H9 (cell line): ENCODE measurements around the gene EPHA2. TPM values are rescaled to one million over a fixed set of nuclear protein-coding genes. Genes with fewer than 3 reads are reported as not detected.
A peak's percentile ranks its signal among the peaks of the same experiment; 100 is the strongest.

Experiments
- DNase-seq: peaks from one replicate; pipeline ENCODE4 v3.0.0-alpha.2; 2017
- H2AFZ ChIP-seq: one replicate; pipeline ENCODE4 v1.6.1; 2013; ENCODE audit warnings: mild to moderate bottlenecking, low read length, control low read depth, moderate library complexity
- H2AK5ac ChIP-seq: 2 replicates; pipeline ENCODE4 v1.6.1; 2013; ENCODE audit warnings: low read length, control low read depth, mixed read lengths; ENCODE audit not compliant: insufficient read length
- H2BK120ac ChIP-seq: one replicate; pipeline ENCODE4 v1.6.1; 2013; ENCODE audit warnings: low read depth, mild to moderate bottlenecking, low read length, control low read depth, inconsistent platforms; ENCODE audit not compliant: poor library complexity, severe bottlenecking
- H2BK12ac ChIP-seq: 2 replicates; pipeline ENCODE4 v1.6.1; 2013; ENCODE audit warnings: low read length, control low read depth, mixed read lengths, low read depth; ENCODE audit not compliant: insufficient read length
- H2BK15ac ChIP-seq: 2 replicates; pipeline ENCODE4 v1.6.1; 2013; ENCODE audit warnings: low read depth, low read length, control low read depth
- H2BK20ac ChIP-seq: one replicate; pipeline ENCODE4 v1.6.1; 2013; ENCODE audit warnings: low read depth, mild to moderate bottlenecking, low read length, control low read depth, inconsistent platforms; ENCODE audit not compliant: poor library complexity, severe bottlenecking
- H2BK5ac ChIP-seq: 2 replicates; pipeline ENCODE4 v1.6.1; 2013; ENCODE audit warnings: low read length, control low read depth, mixed read lengths; ENCODE audit not compliant: insufficient read length
- H3K14ac ChIP-seq: 2 replicates; pipeline ENCODE4 v1.6.1; 2013; ENCODE audit warnings: low read length, control low read depth; ENCODE audit not compliant: insufficient read depth
- H3K18ac ChIP-seq: 2 replicates; pipeline ENCODE4 v1.6.1; 2013; ENCODE audit warnings: low read depth, mild to moderate bottlenecking, mixed read lengths, low read length, control low read depth; ENCODE audit not compliant: insufficient read length
- H3K23ac ChIP-seq: 2 replicates; pipeline ENCODE4 v1.6.1; 2013; ENCODE audit warnings: low read length, control low read depth, mixed read lengths, low read depth; ENCODE audit not compliant: insufficient read length
- H3K23me2 ChIP-seq: 2 replicates; pipeline ENCODE4 v1.6.1; 2013; ENCODE audit warnings: low read depth, mild to moderate bottlenecking, mixed read lengths, low read length, control low read depth; ENCODE audit not compliant: insufficient read length, poor library complexity, severe bottlenecking
- H3K27ac ChIP-seq: 2 replicates; pipeline ENCODE4 v1.5.1; 2013; ENCODE audit warnings: low read length, control low read depth, mixed read lengths, low read depth; ENCODE audit not compliant: insufficient read length
- H3K27me3 ChIP-seq: 2 replicates; pipeline ENCODE4 v1.6.1; 2013; ENCODE audit warnings: low read length, control low read depth, inconsistent platforms; ENCODE audit not compliant: insufficient read depth
- H3K4ac ChIP-seq: 2 replicates; pipeline ENCODE4 v1.6.1; 2013; ENCODE audit warnings: low read depth, mild to moderate bottlenecking, control low read depth, inconsistent platforms, low read length, moderate library complexity
- H3K4me1 ChIP-seq: 2 replicates; pipeline ENCODE4 v1.6.1; 2013; ENCODE audit warnings: low read length, control low read depth, inconsistent platforms; ENCODE audit not compliant: insufficient read depth
- H3K4me2 ChIP-seq: 2 replicates; pipeline ENCODE4 v1.6.1; 2013; ENCODE audit warnings: low read length, control low read depth, mixed read lengths; ENCODE audit not compliant: insufficient read length, insufficient read depth
- H3K56ac ChIP-seq: 2 replicates; pipeline ENCODE4 v1.6.1; 2013; ENCODE audit warnings: low read depth, mild to moderate bottlenecking, mixed read lengths, low read length, control low read depth; ENCODE audit not compliant: insufficient read length
- H3K79me1 ChIP-seq: 2 replicates; pipeline ENCODE4 v1.6.1; 2013; ENCODE audit warnings: low read depth, mild to moderate bottlenecking, moderate library complexity, low read length, control low read depth, inconsistent platforms; ENCODE audit not compliant: insufficient read depth, poor library complexity, severe bottlenecking
- H3K79me2 ChIP-seq: 2 replicates; pipeline ENCODE4 v1.6.1; 2013; ENCODE audit warnings: low read length, control low read depth, inconsistent platforms; ENCODE audit not compliant: insufficient read depth
- H3K9ac ChIP-seq: 2 replicates; pipeline ENCODE4 v1.6.1; 2013; ENCODE audit warnings: low read length, control low read depth, mixed read lengths; ENCODE audit not compliant: insufficient read length; ENCODE audit errors: extremely low read depth
- H3K9me3 ChIP-seq: one replicate; pipeline ENCODE4 v1.6.1; 2013; ENCODE audit warnings: low read depth, low read length, inconsistent platforms; ENCODE audit not compliant: control insufficient read depth
- H3T11ph ChIP-seq: one replicate; pipeline ENCODE4 v1.6.1; 2013; ENCODE audit warnings: mild to moderate bottlenecking, low read length, control low read depth, inconsistent platforms
- H4K20me1 ChIP-seq: one replicate; pipeline ENCODE4 v1.6.1; 2013; ENCODE audit not compliant: control insufficient read depth, insufficient read length, insufficient read depth
- H4K5ac ChIP-seq: 2 replicates; pipeline ENCODE4 v1.6.1; 2013; ENCODE audit warnings: low read depth, mild to moderate bottlenecking, mixed read lengths, low read length, control low read depth; ENCODE audit not compliant: insufficient read length
- H4K8ac ChIP-seq: replicated peaks from 2 replicates; pipeline ENCODE4 v1.6.1; 2013; ENCODE audit warnings: low read length, control low read depth, mixed read lengths, low read depth; ENCODE audit not compliant: insufficient read length
- H4K91ac ChIP-seq: 2 replicates; pipeline ENCODE4 v1.6.1; 2013; ENCODE audit warnings: low read depth, mild to moderate bottlenecking, moderate library complexity, mixed read lengths, low read length, control low read depth; ENCODE audit not compliant: insufficient read length
- H3K27ac Mint-ChIP-seq, 3 experiments: 2 replicates in 2 of 3; 3 replicates in 1 of 3; pipeline ENCODE4 v1.8.0; 2020 to 2021; ENCODE audit warnings: mixed read lengths in 3 of 3, mild to moderate bottlenecking in 1 of 3, moderate library complexity in 1 of 3
- H3K27me3 Mint-ChIP-seq: 2 replicates; pipeline ENCODE4 v1.8.0; 2021; ENCODE audit warnings: low read depth, mild to moderate bottlenecking, moderate library complexity, mixed read lengths
- H3K36me3 Mint-ChIP-seq, 3 experiments: 2 replicates in 2 of 3; 3 replicates in 1 of 3; pipeline ENCODE4 v1.8.0; 2020 to 2021; ENCODE audit warnings: low read depth in 3 of 3, mixed read lengths in 3 of 3; ENCODE audit not compliant: insufficient read depth in 1 of 3
- H3K4me1 Mint-ChIP-seq, 2 experiments: 2 replicates each; pipeline ENCODE4 v1.8.0; 2020; ENCODE audit warnings: mixed read lengths in 2 of 2
- H3K4me3 Mint-ChIP-seq, 2 experiments: 2 replicates in 1 of 2; 3 replicates in 1 of 2; pipeline ENCODE4 v1.8.0; 2020 to 2021; ENCODE audit warnings: mild to moderate bottlenecking in 2 of 2, mixed read lengths in 2 of 2, moderate library complexity in 1 of 2
- H3K9me3 Mint-ChIP-seq, 2 experiments: 2 replicates in 1 of 2; 3 replicates in 1 of 2; pipeline ENCODE4 v1.8.0; 2020; ENCODE audit warnings: mild to moderate bottlenecking in 2 of 2, mixed read lengths in 2 of 2, moderate library complexity in 1 of 2
- WGBS: extraction: QIAGEN DNeasy Blood & Tissue Kit; methylation state at CpG from one replicate; pipeline ENCODE4 v1.1.7; 2013; ENCODE audit warnings: missing lambda C conversion rate, low lambda C conversion rate, mixed read lengths; ENCODE audit not compliant: insufficient read length; ENCODE audit errors: extremely low coverage; 5-methylcytosine and 5-hydroxymethylcytosine counted together
- total RNA-seq: library from RNA; stranded (reverse); gene quantifications from 2 replicates; pipeline ENCODE4 v1.2.1, GENCODE V29; 2021
- TF ChIP-seq, protein P1 (sequence below): fragments of 200-600 bp; sonication (generic); conservative IDR thresholded peaks from 3 replicates; pipeline ENCODE4 v1.8.0; 2021; ENCODE audit warnings: antibody characterized with exemption, mild to moderate bottlenecking

The EPHA2 gene
- total RNA-seq, 1 experiment from 2014 or later = 33.1 TPM

DNA sequence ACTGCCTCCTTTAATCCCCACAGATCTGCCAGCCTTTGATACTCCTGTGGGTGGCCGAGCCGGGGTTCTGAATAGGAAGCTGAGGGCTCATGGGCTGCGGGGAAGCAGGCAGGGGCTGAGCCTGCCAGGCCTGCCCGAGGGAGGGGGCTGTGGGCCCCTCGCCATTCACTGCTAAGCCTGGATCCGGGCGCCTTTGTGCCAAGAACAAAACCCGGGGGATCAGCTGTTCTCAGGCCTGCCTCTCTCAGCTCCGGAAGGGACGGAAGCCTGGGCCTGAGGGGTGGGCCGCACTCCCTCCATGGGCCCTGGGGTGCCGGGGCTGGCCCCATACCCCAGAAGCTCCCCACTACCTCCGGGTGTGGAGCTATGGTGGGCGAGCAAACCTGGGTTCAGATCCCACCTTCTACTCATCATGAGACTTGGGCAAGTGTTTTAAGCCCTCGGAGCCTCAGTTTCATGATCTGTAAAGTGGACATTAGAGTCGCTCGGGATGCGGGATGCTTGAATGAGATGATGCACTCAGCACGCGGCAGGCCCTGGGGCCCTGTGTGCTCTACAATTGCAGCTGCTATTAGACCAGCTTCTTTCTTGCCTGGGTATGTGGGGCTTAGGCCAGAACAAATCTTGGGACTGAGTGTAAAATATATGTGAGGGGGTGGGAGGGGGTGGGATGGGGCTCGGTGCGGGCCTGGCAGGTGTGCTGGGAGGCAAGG lies 19.2 kb upstream of the EPHA2 start:
- Histone ChIP-seq H3K27ac (no peak overlapping the region), H3K4me1 (no peaks in the 10 kb centered on the region), H2BK120ac (no peak overlapping the region), H4K20me1 (no peaks in the 10 kb centered on the region), H2BK20ac (no peak overlapping the region), H3K18ac (no peak overlapping the region), H3K4ac (no peak overlapping the region), H3K14ac (no peak overlapping the region), H4K5ac (no peak overlapping the region), H4K8ac (no peak overlapping the region), H3K4me2 (no peak overlapping the region), H4K91ac (no peak overlapping the region), H3K23ac (no peak overlapping the region), H2BK5ac (no peak overlapping the region), H2BK15ac (no peak overlapping the region), H3K9ac (no peak overlapping the region), H2AK5ac (no peak overlapping the region), H3K27me3 (no peaks in the 10 kb centered on the region), H3K56ac (no peak overlapping the region), H3K79me1 (no peaks in the 10 kb centered on the region), H3K9me3 (no peaks in the 10 kb centered on the region), H2BK12ac (no peak overlapping the region), H3K23me2 (no peaks in the 10 kb centered on the region), H3K79me2 (no peaks in the 10 kb centered on the region), H3T11ph (no peak overlapping the region), H2AFZ (no peak overlapping the region)
- H3K27me3 Mint-ChIP-seq = peaks cover 1% of the 10 kb centered on the region; the same call in 1 of the 2 replicates
- peak overlapping the region in 1 of 2 experiments; percentile 6; a peak in 1 of 5 replicates for H3K4me3 Mint-ChIP-seq
- TF ChIP-seq, protein P1, sequence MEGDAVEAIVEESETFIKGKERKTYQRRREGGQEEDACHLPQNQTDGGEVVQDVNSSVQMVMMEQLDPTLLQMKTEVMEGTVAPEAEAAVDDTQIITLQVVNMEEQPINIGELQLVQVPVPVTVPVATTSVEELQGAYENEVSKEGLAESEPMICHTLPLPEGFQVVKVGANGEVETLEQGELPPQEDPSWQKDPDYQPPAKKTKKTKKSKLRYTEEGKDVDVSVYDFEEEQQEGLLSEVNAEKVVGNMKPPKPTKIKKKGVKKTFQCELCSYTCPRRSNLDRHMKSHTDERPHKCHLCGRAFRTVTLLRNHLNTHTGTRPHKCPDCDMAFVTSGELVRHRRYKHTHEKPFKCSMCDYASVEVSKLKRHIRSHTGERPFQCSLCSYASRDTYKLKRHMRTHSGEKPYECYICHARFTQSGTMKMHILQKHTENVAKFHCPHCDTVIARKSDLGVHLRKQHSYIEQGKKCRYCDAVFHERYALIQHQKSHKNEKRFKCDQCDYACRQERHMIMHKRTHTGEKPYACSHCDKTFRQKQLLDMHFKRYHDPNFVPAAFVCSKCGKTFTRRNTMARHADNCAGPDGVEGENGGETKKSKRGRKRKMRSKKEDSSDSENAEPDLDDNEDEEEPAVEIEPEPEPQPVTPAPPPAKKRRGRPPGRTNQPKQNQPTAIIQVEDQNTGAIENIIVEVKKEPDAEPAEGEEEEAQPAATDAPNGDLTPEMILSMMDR = no peak
- no peaks in the 10 kb centered on the region for H3K9me3 Mint-ChIP-seq
- H3K27ac Mint-ChIP-seq = peak overlapping the region in 2 of 3 experiments; percentile 55 to 70; a peak in 2 of 7 replicates
- H3K4me1 Mint-ChIP-seq = peaks cover 7 to 25% of the 10 kb centered on the region in 2 experiments; a peak in 3 of 4 replicates
- no peaks in the 10 kb centered on the region for H3K36me3 Mint-ChIP-seq
- WGBS = no CpG with 5 or more reads among the region's 22 CpGs
- DNase-seq = no peak
